H1 (cell line): ENCODE measurements around the gene ATP5PF. TPM values are rescaled to one million over a fixed set of nuclear protein-coding genes. Genes with fewer than 3 reads are reported as not detected.
A peak's percentile ranks its signal among the peaks of the same experiment; 100 is the strongest.
"Not testable (repeated sequence)": the region's sequence is repeated elsewhere in the genome, so short reads cannot be mapped to it uniquely, and the experiment has no call there.

Experiments
- CTCF ChIA-PET: fragments of 300-600 bp; sonication (Branson Sonifier 250); formaldehyde crosslinking; loops from one replicate; lab custom pipeline; 2021; ENCODE audit not compliant: partially characterized antibody; lab: Charles Lee
- POLR2A ChIA-PET: fragments of 300-600 bp; sonication (Branson Sonifier 250); formaldehyde crosslinking; loops from one replicate; lab custom pipeline; 2021; ENCODE audit warnings: inconsistent platforms; ENCODE audit not compliant: partially characterized antibody; lab: Charles Lee
- DNase-seq, 2 experiments: peaks; one replicate each; pipeline versions ENCODE4 v3.0.0 to v3.0.0-alpha.2; 2010 to 2022; ENCODE audit warnings: low spot score in 2 of 2, low read depth in 1 of 2, mixed read lengths in 1 of 2
- FAIRE-seq: peaks from 2 replicates; lab custom pipeline; 2011; peaks lifted over from hg19 to GRCh38; lab: Jason Lieb, UNC
- H2AFZ ChIP-seq: 2 replicates; pipeline ENCODE4 v1.8.1; 2012; ENCODE audit warnings: low read length, inconsistent platforms
- H2AK5ac ChIP-seq: 2 replicates; pipeline ENCODE4 v1.6.1; 2013; ENCODE audit warnings: low read depth, low read length
- H2BK120ac ChIP-seq: replicated peaks from 2 replicates; pipeline ENCODE3; 2013; ENCODE audit warnings: low read depth, low read length, inconsistent platforms
- H2BK12ac ChIP-seq: 2 replicates; pipeline ENCODE4 v1.6.1; 2013; ENCODE audit warnings: low read depth, low read length
- H2BK15ac ChIP-seq: 2 replicates; pipeline ENCODE4 v1.6.1; 2013; ENCODE audit warnings: low read length
- H2BK20ac ChIP-seq: 2 replicates; pipeline ENCODE4 v1.6.1; 2013; ENCODE audit warnings: low read length
- H2BK5ac ChIP-seq: 2 replicates; pipeline ENCODE4 v1.6.1; 2013; ENCODE audit warnings: low read depth, low read length
- H3K14ac ChIP-seq: 2 replicates; pipeline ENCODE4 v1.6.1; 2013; ENCODE audit warnings: inconsistent platforms; ENCODE audit not compliant: insufficient read length
- H3K18ac ChIP-seq: 2 replicates; pipeline ENCODE4 v1.6.1; 2013; ENCODE audit warnings: low read length; ENCODE audit errors: extremely low read depth
- H3K23ac ChIP-seq: 2 replicates; pipeline ENCODE4 v1.6.1; 2013; ENCODE audit warnings: inconsistent platforms; ENCODE audit not compliant: insufficient read length
- H3K23me2 ChIP-seq: 2 replicates; pipeline ENCODE4 v1.6.1; 2013; ENCODE audit warnings: low read depth, low read length
- H3K27ac ChIP-seq: 2 replicates; pipeline ENCODE4 v1.6.1; 2011; ENCODE audit warnings: low read depth, low read length, inconsistent platforms
- H3K27me3 ChIP-seq, 4 experiments: replicated peaks in 1 of 4; 1 replicate in 1 of 4; 2 replicates in 3 of 4; pipeline versions ENCODE4 v1.6.1 to v1.8.1; 2011 to 2013; ENCODE audit warnings: low read length in 3 of 4, mild to moderate bottlenecking in 3 of 4, inconsistent platforms in 2 of 4, mixed read lengths in 2 of 4, moderate library complexity in 1 of 4; ENCODE audit not compliant: control insufficient read depth in 3 of 4, insufficient read depth in 3 of 4; ENCODE audit errors: extremely low read depth in 1 of 4
- H3K36me3 ChIP-seq, 4 experiments: 2 replicates each; pipeline versions ENCODE4 v1.6.1 to v1.8.1; 2011 to 2013; ENCODE audit warnings: mild to moderate bottlenecking in 4 of 4, low read length in 3 of 4, moderate library complexity in 2 of 4, control low read depth in 1 of 4, inconsistent platforms in 1 of 4; ENCODE audit not compliant: insufficient read depth in 4 of 4, control insufficient read depth in 2 of 4
- H3K4ac ChIP-seq: replicated peaks from 2 replicates; pipeline ENCODE3; 2013; ENCODE audit warnings: low read length, low read depth, mixed read lengths, inconsistent platforms; ENCODE audit not compliant: insufficient read length
- H3K4me1 ChIP-seq, 4 experiments: replicated peaks in 1 of 4; 1 replicate in 1 of 4; 2 replicates in 3 of 4; pipeline versions ENCODE4 v1.6.1 to v1.8.1; 2011 to 2013; ENCODE audit warnings: low read length in 3 of 4, inconsistent platforms in 2 of 4, mixed read lengths in 1 of 4; ENCODE audit not compliant: insufficient read depth in 4 of 4, control insufficient read depth in 3 of 4
- H3K4me2 ChIP-seq, 2 experiments: 2 replicates each; pipeline versions ENCODE4 v1.6.1 to v1.8.1; 2011 to 2013; ENCODE audit warnings: low read depth in 2 of 2, low read length in 2 of 2, control low read depth in 1 of 2, inconsistent platforms in 1 of 2, mild to moderate bottlenecking in 1 of 2; ENCODE audit not compliant: insufficient read depth in 1 of 2
- H3K4me3 ChIP-seq, 4 experiments: fragments of 200-600, 300-600 bp in 1 of 4; sonication (generic), shearing (Covaris generic), sonication (Bioruptor Twin) in 1 of 4; 2 replicates each; pipeline versions ENCODE4 v1.5.1 to v1.8.1; 2011 to 2016; ENCODE audit warnings: low read length in 4 of 4, low read depth in 3 of 4, control low read depth in 2 of 4, inconsistent platforms in 2 of 4, mild to moderate bottlenecking in 2 of 4, mixed read lengths in 1 of 4, moderate library complexity in 1 of 4; ENCODE audit not compliant: insufficient read depth in 2 of 4; ENCODE audit errors: extremely low read depth in 1 of 4
- H3K56ac ChIP-seq: replicated peaks from 2 replicates; pipeline ENCODE3; 2013; ENCODE audit warnings: low read depth, mild to moderate bottlenecking, mixed read lengths, low read length, inconsistent platforms; ENCODE audit not compliant: insufficient read length
- H3K79me1 ChIP-seq: 2 replicates; pipeline ENCODE4 v1.6.1; 2013; ENCODE audit warnings: low read depth, low read length, control low read depth
- H3K79me2 ChIP-seq, 2 experiments: 2 replicates each; pipeline versions ENCODE4 v1.6.1 to v1.8.1; 2012 to 2013; ENCODE audit warnings: low read length in 2 of 2, mild to moderate bottlenecking in 2 of 2, inconsistent platforms in 1 of 2; ENCODE audit not compliant: insufficient read depth in 2 of 2, control insufficient read depth in 1 of 2
- H3K9ac ChIP-seq, 4 experiments: replicated peaks in 1 of 4; 1 replicate in 1 of 4; 2 replicates in 3 of 4; pipeline versions ENCODE4 v1.6.1 to v1.8.1; 2011 to 2013; ENCODE audit warnings: low read depth in 3 of 4, low read length in 3 of 4, control low read depth in 2 of 4, mild to moderate bottlenecking in 2 of 4, moderate library complexity in 2 of 4, inconsistent platforms in 1 of 4; ENCODE audit errors: extremely low read depth in 1 of 4
- H3K9me3 ChIP-seq, 2 experiments: 2 replicates each; pipeline versions ENCODE4 v1.6.1 to v1.8.1; 2012 to 2013; ENCODE audit warnings: mild to moderate bottlenecking in 2 of 2, moderate library complexity in 2 of 2, control low read depth in 1 of 2, inconsistent platforms in 1 of 2, low read depth in 1 of 2, low read length in 1 of 2, mixed read lengths in 1 of 2; ENCODE audit not compliant: insufficient read depth in 2 of 2
- H4K20me1 ChIP-seq, 2 experiments: replicated peaks in 1 of 2; 2 replicates each; pipeline versions ENCODE3 to v1.8.1; 2011 to 2013; ENCODE audit warnings: inconsistent platforms in 2 of 2, low read length in 2 of 2, mild to moderate bottlenecking in 1 of 2; ENCODE audit not compliant: insufficient read depth in 2 of 2, control insufficient read depth in 1 of 2
- H4K5ac ChIP-seq: 2 replicates; pipeline ENCODE4 v1.6.1; 2013; ENCODE audit warnings: low read length, low read depth, mixed read lengths, inconsistent platforms; ENCODE audit not compliant: insufficient read length
- H4K8ac ChIP-seq: 2 replicates; pipeline ENCODE4 v1.8.0; 2013; ENCODE audit warnings: mild to moderate bottlenecking, moderate library complexity, low read length, inconsistent platforms; ENCODE audit not compliant: insufficient read depth; ENCODE audit errors: extremely low read depth
- H4K91ac ChIP-seq: replicated peaks from 2 replicates; pipeline ENCODE3; 2013; ENCODE audit warnings: low read length, mixed read lengths, inconsistent platforms; ENCODE audit not compliant: insufficient read length
- ASH2L ChIP-seq: fragments of 200-600, 300-600 bp; sonication (generic); IDR thresholded peaks from one replicate; pipeline ENCODE4 v1.7.1; 2017; ENCODE audit warnings: low read length
- CREB1 ChIP-seq: IDR thresholded peaks from 2 replicates; pipeline ENCODE4 v1.6.1; 2012; ENCODE audit warnings: inconsistent platforms
- EGR1 ChIP-seq: IDR thresholded peaks from 2 replicates; pipeline ENCODE4 v1.6.1; 2011; ENCODE audit warnings: low read depth, low read length, borderline replicate concordance
- NRF1 ChIP-seq: IDR thresholded peaks from 2 replicates; pipeline ENCODE4 v1.6.1; 2011; ENCODE audit warnings: mild to moderate bottlenecking, low read depth, low read length, improper control_type of control experiment
- SIN3A ChIP-seq, 2 experiments: IDR thresholded peaks in 1 of 2; conservative IDR thresholded peaks in 1 of 2; 2 replicates each; pipeline ENCODE4 v1.6.1; 2011 to 2012; ENCODE audit warnings: low read length in 2 of 2, improper control_type of control experiment in 1 of 2, low read depth in 1 of 2, mild to moderate bottlenecking in 1 of 2
- SP1 ChIP-seq: IDR thresholded peaks from 2 replicates; pipeline ENCODE4 v1.6.1; 2011; ENCODE audit warnings: low read depth, low read length
- SP2 ChIP-seq: IDR thresholded peaks from 2 replicates; pipeline ENCODE4 v1.6.1; 2012; ENCODE audit warnings: mild to moderate bottlenecking, low read length, inconsistent platforms
- WGBS, 2 experiments: shearing (Covaris generic) in 1 of 2; methylation state at CpG; one replicate each; pipeline versions ENCODE4 v1.1.6 to v1.1.7; 2013 to 2015; ENCODE audit warnings: low lambda C conversion rate in 2 of 2, mixed read lengths in 2 of 2, inconsistent platforms in 1 of 2, low coverage in 1 of 2, missing lambda C conversion rate in 1 of 2; ENCODE audit not compliant: insufficient replicate concordance in 2 of 2, insufficient coverage in 1 of 2, insufficient read length in 1 of 2; ENCODE audit errors: extremely low coverage in 1 of 2, missing lambda C conversion rate in 1 of 2; 5-methylcytosine and 5-hydroxymethylcytosine counted together
- polyA plus RNA-seq, 7 experiments: library from polyadenylated mRNA; depleted of rRNA in 3 of 7; stranded (reverse) in 5 of 7; unstranded in 2 of 7; fragments of >200 nt in 5 of 7; fragments of 200-250 nt in 2 of 7; gene quantifications; 1 replicate in 5 of 7; 2 replicates in 1 of 7; 4 replicates in 1 of 7; pipeline versions ENCODE4 v1.2.1 to v1.2.3, GENCODE V29; 2011 to 2013; ENCODE audit warnings: missing spikeins in 2 of 7, mixed read lengths in 2 of 7
- total RNA-seq: library from RNA; stranded (reverse); fragmentation: NEBNext Ultra II Directional; extraction: Animal tissue kit (Norgen Biotek cat#: 25700); gene quantifications from 2 replicates; pipeline ENCODE4 v1.2.1, GENCODE V29; 2021

The ATP5PF gene
- total and polyA plus RNA-seq, 2 of the 8 experiments (the other 6 are each of a cell fraction or from before 2014, with no cell fraction given) = 135 to 240 TPM

DNA sequence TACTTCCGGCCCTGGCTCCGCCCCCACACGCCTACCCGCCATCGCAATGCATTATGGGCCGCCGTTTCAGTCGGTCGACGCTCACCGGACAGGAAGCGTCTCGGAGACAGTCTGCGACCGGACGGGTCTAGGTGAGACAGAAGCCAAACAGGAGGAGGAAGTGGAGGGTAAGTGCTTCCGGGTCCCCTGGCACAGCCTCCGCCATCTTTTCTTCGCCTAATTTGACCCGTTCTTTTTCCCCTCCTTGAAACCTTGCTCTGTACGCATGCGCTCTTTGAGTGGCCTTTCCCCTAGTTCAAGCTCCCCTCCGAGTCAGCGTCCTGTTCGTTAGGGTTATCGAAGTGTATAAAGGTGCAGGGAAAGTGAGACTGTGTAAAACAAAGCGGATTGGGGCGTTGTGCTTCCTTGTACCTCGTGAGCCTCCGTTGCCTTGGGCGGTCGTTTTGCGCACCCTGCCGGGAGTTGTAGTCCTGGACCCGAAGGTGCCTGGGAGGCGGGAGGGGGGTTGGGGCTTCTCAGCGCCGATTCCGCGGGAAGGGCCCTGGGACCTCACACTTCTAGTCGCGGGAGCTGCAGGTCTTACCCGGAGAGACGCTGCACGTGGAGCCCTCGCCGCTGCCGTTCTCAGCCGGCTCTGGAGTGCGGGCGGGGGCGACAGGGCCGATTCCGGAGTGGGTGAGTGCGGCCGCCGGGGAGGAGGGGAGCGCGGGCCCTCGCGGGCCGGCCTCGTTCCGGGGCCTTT lies at the start of gene ATP5PF, which contains the start of gene GABPA (continued):
- TF ChIP-seq SIN3A (conservative IDR thresholded peaks at IDR 0.05 in 1 of 2, IDR thresholded peaks at IDR 0.05 in 1 of 2; ENCODE audit: low read depth in 1 of 2, low read length in 2 of 2) (peak; percentile 16 to 78; a peak in 2 of 4 replicates), SP2 (no peak), EGR1 (peak; percentile 80), CREB1 (peak; percentile 77), ASH2L (peak; percentile 74), NRF1 (peak; percentile 34), SP1 (no peak; the same call in 1 of the 2 replicates)

DNA sequence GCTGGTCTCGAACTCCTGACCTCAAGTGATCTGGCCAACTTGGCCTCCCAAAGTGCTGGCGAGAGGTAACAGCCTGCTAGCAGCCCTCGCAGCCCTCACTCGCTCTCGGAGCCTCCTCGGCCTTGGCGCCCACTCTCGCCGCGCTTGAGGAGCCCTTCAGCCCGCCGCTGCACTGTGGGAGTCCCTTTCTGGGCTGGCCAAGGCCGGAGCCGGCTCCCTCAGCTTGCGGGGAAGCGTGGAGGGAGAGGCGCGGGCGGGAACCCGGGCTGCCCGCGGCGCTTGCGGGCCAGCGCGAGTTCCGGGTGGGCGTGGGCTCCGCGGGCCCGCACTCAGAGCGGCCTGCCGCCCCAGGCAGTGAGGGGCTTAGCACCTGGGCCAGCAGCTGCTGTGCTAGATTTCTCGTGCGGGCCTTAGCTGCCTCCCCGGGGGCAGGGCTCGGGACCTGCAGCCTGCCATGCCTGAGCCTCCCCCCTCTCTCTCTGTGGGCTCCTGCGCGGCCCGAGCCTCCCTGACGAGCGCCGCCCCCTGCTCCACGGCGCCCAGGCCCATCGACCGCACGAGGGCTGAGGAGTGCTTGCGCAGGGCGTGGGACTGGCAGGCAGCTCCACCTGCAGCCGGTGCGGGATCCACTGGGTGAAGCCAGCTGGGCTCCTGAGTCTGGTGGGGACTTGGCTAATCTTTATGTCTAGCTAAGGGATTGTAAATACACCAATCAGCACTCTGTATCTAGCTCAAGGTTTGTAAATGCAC lies 43.6 kb upstream of the ATP5PF start:
- H2AK5ac ChIP-seq, H2BK120ac ChIP-seq, H3K23ac ChIP-seq, H3K9ac ChIP-seq, H4K91ac ChIP-seq, H3K4me3 ChIP-seq, H3K4ac ChIP-seq, H3K56ac ChIP-seq, H3K9me3 ChIP-seq, H2BK20ac ChIP-seq, H2AFZ ChIP-seq, H2BK12ac ChIP-seq, H4K5ac ChIP-seq, H3K4me1 ChIP-seq, H3K23me2 ChIP-seq, H4K20me1 ChIP-seq, DNase-seq, H3K27me3 ChIP-seq, H3K14ac ChIP-seq, H3K27ac ChIP-seq, H3K18ac ChIP-seq, H3K4me2 ChIP-seq, H2BK5ac ChIP-seq, FAIRE-seq, H3K36me3 ChIP-seq, H3K79me1 ChIP-seq, H4K8ac ChIP-seq, H3K79me2 ChIP-seq, H2BK15ac ChIP-seq: not testable (repeated sequence)
- 86% methylated on average over 20 of the region's 52 CpGs; no CpG with 5 or more reads in 1 of the 2 experiments for WGBS, 2 experiments
- CTCF ChIA-PET = interaction anchor here (0.8 to 1.8 kb wide), 4 partner anchors 12 to 170 kb away, joined by 3 to 11 read pairs (median 4); no protein-coding TSS in a partner anchor
- POLR2A ChIA-PET = interaction anchor here (1.2 kb wide), 1 partner anchor 10 kb away, joined by 3 read pairs; no protein-coding TSS in a partner anchor
